MM.1S (cell line): ENCODE results near the gene ZNF697.

Experiments used
- DNase-seq: peaks from one replicate; pipeline ENCODE4 v3.0.0-alpha.2; 2015
- H2AFZ ChIP-seq: fragments of 300-600 bp; sonication (generic); 2 replicates; pipeline ENCODE4 v1.6.0; 2016; ENCODE audit warnings: antibody characterized with exemption, low read length
- H3F3A ChIP-seq: fragments of 300-600 bp; sonication (generic); 2 replicates; pipeline ENCODE4 v1.6.1; 2016; ENCODE audit warnings: mild to moderate bottlenecking, antibody characterized with exemption, low read length, moderate library complexity, mixed read lengths; ENCODE audit not compliant: insufficient read depth
- H3K27ac ChIP-seq: fragments of 300-600 bp; sonication (generic); 2 replicates; pipeline ENCODE4 v1.5.1; 2016; ENCODE audit warnings: mild to moderate bottlenecking, low read length
- H3K27me3 ChIP-seq: fragments of 300-600 bp; sonication (generic); replicated peaks from 2 replicates; pipeline ENCODE4 v1.6.0; 2016; ENCODE audit warnings: low read length; ENCODE audit not compliant: insufficient read depth
- H3K36me3 ChIP-seq: fragments of 300-600 bp; sonication (generic); replicated peaks from 2 replicates; pipeline ENCODE4 v1.6.1; 2016; ENCODE audit warnings: mild to moderate bottlenecking, low read length, mixed read lengths; ENCODE audit not compliant: insufficient read depth
- H3K4me1 ChIP-seq: fragments of 300-600 bp; sonication (generic); 2 replicates; pipeline ENCODE4 v1.6.1; 2016; ENCODE audit warnings: low read length, mixed read lengths
- H3K4me2 ChIP-seq: fragments of 300-600 bp; sonication (generic); 2 replicates; pipeline ENCODE4 v1.6.0; 2016; ENCODE audit warnings: low read depth, low read length
- H3K4me3 ChIP-seq: fragments of 300-600 bp; sonication (generic); 2 replicates; pipeline ENCODE4 v1.5.1; 2016; ENCODE audit warnings: low read length, mixed read lengths
- H3K79me2 ChIP-seq: fragments of 300-600 bp; sonication (generic); 2 replicates; pipeline ENCODE4 v1.6.1; 2016; ENCODE audit warnings: mixed run types, low read length, mixed read lengths
- H3K9ac ChIP-seq: fragments of 300-600 bp; sonication (generic); 2 replicates; pipeline ENCODE4 v1.6.1; 2016; ENCODE audit warnings: low read length, mixed read lengths
- H3K9me2 ChIP-seq: fragments of 300-600 bp; sonication (generic); replicated peaks from 2 replicates; pipeline ENCODE4 v1.6.1; 2016; ENCODE audit warnings: mild to moderate bottlenecking, low read length, mixed read lengths; ENCODE audit not compliant: insufficient read depth
- H3K9me3 ChIP-seq: fragments of 300-600 bp; sonication (generic); replicated peaks from 2 replicates; pipeline ENCODE4 v1.6.1; 2016; ENCODE audit warnings: mild to moderate bottlenecking, low read length, mixed read lengths; ENCODE audit not compliant: insufficient read depth
- H4K20me1 ChIP-seq: fragments of 300-600 bp; sonication (generic); 2 replicates; pipeline ENCODE4 v1.6.1; 2016; ENCODE audit warnings: mild to moderate bottlenecking, low read length, moderate library complexity, mixed read lengths; ENCODE audit not compliant: insufficient read depth
- CTCF ChIP-seq: fragments of 300-600 bp; sonication (generic); IDR thresholded peaks from 2 replicates; pipeline ENCODE4 v1.5.1; 2016; ENCODE audit warnings: antibody characterized with exemption, low read length, mixed read lengths
- EZH2 ChIP-seq: fragments of 300-600 bp; sonication (generic); optimal IDR thresholded peaks from 2 replicates; pipeline ENCODE3; 2017; ENCODE audit warnings: low read depth, mild to moderate bottlenecking, antibody characterized with exemption, low read length, mixed read lengths
- EZH2phosphoT487 ChIP-seq: fragments of 300-600 bp; sonication (generic); IDR thresholded peaks from 2 replicates; pipeline ENCODE4 v1.6.1; 2018; ENCODE audit warnings: antibody characterized with exemption, low read length

The ZNF697 gene

DNA sequence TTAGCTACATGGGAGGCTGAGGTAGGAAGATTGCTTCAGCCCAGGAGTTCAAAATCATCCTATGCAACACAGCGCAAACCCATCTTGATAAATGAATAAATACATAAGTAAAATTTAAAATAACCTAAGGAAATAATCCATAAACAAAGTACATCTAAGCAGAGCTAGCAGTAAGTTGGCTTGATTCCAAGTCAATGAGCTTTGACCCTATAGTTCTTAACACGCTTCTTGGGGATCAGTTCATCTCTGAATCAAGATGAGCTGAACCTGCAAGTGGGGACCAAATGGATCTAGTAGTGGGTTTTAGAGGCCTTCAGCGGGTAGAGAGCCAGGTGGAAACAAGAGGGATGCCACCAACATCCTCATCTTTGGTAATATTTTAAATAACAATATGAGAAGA, 32.1 kb upstream of the ZNF697 start:
- DNase-seq = no peak
- no peaks in the 10 kb centered on the region for H3K9me3 ChIP-seq

GRCh38 chr1:119679223-119679622, 31.2 kb upstream of the ZNF697 start:
- DNase-seq = no peak
- Histone ChIP-seq H3K9me2 (no peaks in the 10 kb centered on the region), H3K36me3 (no peaks in the 10 kb centered on the region), H3F3A (no peaks in the 10 kb centered on the region), H3K4me1 (peaks cover 20% of the 10 kb centered on the region), H3K27me3 (no peaks in the 10 kb centered on the region), H4K20me1 (no peaks in the 10 kb centered on the region), H3K27ac (no peak overlapping the region), H2AFZ (no peak overlapping the region), H3K79me2 (no peaks in the 10 kb centered on the region), H3K4me2 (no peak overlapping the region), H3K9me3 (no peaks in the 10 kb centered on the region), H3K4me3 (no peak overlapping the region), H3K9ac (no peak overlapping the region)
- no peak for TF ChIP-seq EZH2phosphoT487
- TF ChIP-seq CTCF = no peak
- no peak for TF ChIP-seq EZH2

More for the DNA sequence above, 32.1 kb upstream of the ZNF697 start:
- H3K27ac ChIP-seq = no peak overlapping the region
- no peaks in the 10 kb centered on the region for H3K79me2 ChIP-seq
- no peak overlapping the region for H3K4me3 ChIP-seq
- H3K27me3 ChIP-seq = no peaks in the 10 kb centered on the region
- peaks cover 20% of the 10 kb centered on the region for H3K4me1 ChIP-seq
- no peaks in the 10 kb centered on the region for H3K36me3 ChIP-seq
- no peaks in the 10 kb centered on the region for H4K20me1 ChIP-seq
- TF ChIP-seq CTCF (no peak), EZH2phosphoT487 (no peak), EZH2 (no peak)
- H2AFZ ChIP-seq = no peak overlapping the region
- H3K4me2 ChIP-seq = no peak overlapping the region
- no peak overlapping the region for H3K9ac ChIP-seq
- H3F3A ChIP-seq = no peaks in the 10 kb centered on the region
- H3K9me2 ChIP-seq = no peaks in the 10 kb centered on the region

- Histone ChIP-seq H3K4me3 (no peak overlapping the region), H3K4me1 (peaks cover 20% of the 10 kb centered on the region), H3K9me3 (no peaks in the 10 kb centered on the region), H3K36me3 (no peaks in the 10 kb centered on the region), H3K27me3 (no peaks in the 10 kb centered on the region), H3K4me2 (peak overlapping the region; percentile 59; the same call in 1 of the 2 replicates), H3F3A (no peaks in the 10 kb centered on the region), H4K20me1 (no peaks in the 10 kb centered on the region), H2AFZ (no peak overlapping the region), H3K9ac (no peak overlapping the region), H3K79me2 (no peaks in the 10 kb centered on the region), H3K27ac (no peak overlapping the region; the same call in 1 of the 2 replicates), H3K9me2 (no peaks in the 10 kb centered on the region)
- DNase-seq = no peak
- TF ChIP-seq CTCF (no peak), EZH2 (no peak), EZH2phosphoT487 (no peak)
These were observed 28.6 kb upstream of the ZNF697 start for GRCh38 chr1:119676571-119677206.
